GM10266 (cell line): ENCODE results near the gene WIPI1.
"Not testable (repeated sequence)": the region's sequence is repeated elsewhere in the genome, so short reads cannot be mapped to it uniquely, and the experiment has no call there.

Source experiments
- DNase-seq: peaks from one replicate; pipeline ENCODE4 v3.0.0; 2012; ENCODE audit errors: extremely low spot score
- TF ChIP-seq, protein P1 (sequence below): IDR thresholded peaks from 2 replicates; pipeline ENCODE4 v1.5.1; 2012; ENCODE audit warnings: mild to moderate bottlenecking, low read depth; ENCODE audit not compliant: control insufficient read depth, insufficient read depth; ENCODE audit errors: missing control alignments

Gene WIPI1

DNA sequence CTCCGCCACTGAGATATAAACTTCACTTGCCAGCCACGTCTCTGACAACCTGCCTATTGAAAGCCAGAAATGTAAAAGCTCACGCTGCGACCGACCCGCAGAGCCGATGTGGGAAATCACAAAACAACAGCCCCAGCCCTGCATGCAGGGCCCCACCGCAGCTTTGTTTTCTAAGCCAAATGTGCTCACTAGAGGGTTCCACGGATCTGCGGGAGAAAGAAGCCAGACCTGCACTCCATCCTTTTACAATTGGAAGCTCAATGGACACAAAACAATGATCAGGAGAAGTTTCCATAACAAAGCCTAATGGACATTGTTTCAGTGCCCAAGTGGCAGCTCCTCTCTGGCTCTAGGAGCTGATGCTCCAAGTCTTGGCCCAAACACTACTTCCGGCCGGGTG is 33.1 kb downstream of the WIPI1 start:
- DNase-seq = no peak

GRCh38 chr17:68423251-68423650 is 34.0 kb downstream of the WIPI1 start:
- TF ChIP-seq, protein P1, sequence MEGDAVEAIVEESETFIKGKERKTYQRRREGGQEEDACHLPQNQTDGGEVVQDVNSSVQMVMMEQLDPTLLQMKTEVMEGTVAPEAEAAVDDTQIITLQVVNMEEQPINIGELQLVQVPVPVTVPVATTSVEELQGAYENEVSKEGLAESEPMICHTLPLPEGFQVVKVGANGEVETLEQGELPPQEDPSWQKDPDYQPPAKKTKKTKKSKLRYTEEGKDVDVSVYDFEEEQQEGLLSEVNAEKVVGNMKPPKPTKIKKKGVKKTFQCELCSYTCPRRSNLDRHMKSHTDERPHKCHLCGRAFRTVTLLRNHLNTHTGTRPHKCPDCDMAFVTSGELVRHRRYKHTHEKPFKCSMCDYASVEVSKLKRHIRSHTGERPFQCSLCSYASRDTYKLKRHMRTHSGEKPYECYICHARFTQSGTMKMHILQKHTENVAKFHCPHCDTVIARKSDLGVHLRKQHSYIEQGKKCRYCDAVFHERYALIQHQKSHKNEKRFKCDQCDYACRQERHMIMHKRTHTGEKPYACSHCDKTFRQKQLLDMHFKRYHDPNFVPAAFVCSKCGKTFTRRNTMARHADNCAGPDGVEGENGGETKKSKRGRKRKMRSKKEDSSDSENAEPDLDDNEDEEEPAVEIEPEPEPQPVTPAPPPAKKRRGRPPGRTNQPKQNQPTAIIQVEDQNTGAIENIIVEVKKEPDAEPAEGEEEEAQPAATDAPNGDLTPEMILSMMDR = no peak
- no peak for DNase-seq

More for the DNA sequence above, 33.1 kb downstream of the WIPI1 start:
- TF ChIP-seq, protein P1 = no peak

- no peak for DNase-seq
- TF ChIP-seq, protein P1 = no peak
These were observed 34.5 kb downstream of the WIPI1 start for GRCh38 chr17:68422821-68423220.

- DNase-seq = no peak
- TF ChIP-seq, protein P1 = no peak
These were observed 35.8 kb downstream of the WIPI1 start for GRCh38 chr17:68421486-68421885.

DNA sequence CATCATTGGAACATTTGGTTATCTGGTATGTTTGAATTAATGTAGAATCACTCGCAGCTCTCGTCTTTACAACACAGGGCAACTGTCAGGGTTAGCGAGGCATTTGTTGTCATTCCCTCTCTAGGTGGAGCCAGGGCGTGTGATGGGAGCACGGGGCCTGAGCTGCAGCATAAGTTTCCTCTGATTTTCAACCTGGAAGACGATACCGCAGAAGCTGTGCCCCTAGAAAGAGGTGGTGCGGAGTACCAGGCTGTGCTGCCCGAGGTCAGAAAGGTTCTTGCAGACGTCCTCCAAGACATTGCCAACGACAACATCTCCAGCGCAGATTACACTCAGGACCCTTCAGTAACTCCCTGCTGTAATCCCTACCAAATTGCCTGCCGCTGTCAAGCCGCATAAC is 37.2 kb downstream of the WIPI1 start:
- no peak for DNase-seq
- TF ChIP-seq, protein P1 = no peak

DNA sequence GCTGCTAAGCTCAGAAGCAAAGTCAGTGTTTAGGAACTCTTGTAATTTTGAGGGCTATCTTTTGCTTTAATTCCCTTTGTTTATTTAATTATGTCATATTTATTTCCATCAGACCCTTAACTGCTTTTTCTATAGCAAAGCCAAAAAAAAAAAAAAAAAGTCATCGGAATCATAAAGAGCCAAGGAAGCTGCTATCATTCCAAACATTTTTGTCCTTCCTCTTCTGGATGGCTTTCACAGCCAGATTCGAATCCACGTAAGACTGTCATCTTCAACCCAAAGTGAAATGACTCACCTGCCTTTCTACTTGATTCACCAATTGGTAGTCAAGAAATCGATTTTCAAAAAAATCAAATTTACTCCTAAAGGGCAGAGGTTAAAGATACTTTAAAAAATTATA is 38.4 kb downstream of the WIPI1 start:
- TF ChIP-seq, protein P1 = no peak
- no peak for DNase-seq

- TF ChIP-seq, protein P1 = no peak
- DNase-seq = no peak
These were observed 40.0 kb downstream of the WIPI1 start for GRCh38 chr17:68417317-68417716.

- DNase-seq = not testable (repeated sequence)
These were observed 42.4 kb downstream of the WIPI1 start for GRCh38 chr17:68414901-68415300.

DNA sequence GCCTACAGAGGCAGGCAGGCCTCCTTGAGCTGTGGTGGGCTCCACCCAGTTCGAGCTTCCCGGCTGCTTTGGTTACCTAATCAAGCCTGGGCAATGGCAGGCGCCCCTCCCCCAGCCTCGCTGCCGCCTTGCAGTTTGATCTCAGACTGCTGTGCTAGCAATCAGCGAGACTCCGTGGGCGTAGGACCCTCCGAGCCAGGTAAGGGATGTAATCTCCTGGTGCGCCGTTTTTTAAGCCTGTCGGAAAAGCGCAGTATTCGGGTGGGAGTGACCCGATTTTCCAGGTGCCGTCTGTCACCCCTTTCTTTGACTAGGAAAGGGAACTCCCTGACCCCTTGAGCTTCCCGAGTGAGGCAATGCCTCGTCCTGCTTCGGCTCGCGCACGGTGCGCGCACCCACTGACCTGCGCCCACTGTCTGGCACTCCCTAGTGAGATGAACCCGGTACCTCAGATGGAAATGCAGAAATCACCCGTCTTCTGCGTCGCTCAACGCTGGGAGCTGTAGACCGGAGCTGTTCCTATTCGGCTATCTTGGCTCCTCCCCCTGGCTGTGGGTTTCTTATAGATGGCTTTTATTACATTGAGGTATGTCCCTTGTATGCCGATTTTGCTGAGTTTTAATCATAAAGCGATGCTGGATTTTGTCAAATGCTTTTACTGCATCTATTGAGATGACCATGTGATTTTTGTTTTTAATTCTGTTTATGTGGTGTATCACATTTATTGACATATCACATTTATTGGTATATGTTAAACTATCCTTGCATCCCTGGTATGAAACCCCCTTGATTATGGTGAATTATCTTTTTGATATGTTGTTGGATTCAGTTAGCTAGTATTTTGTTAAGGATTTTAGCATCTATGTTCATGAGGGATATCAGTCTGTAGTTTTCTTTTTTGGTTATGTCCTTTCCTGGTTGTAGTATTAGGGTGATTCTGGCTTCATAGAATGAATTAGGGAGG is 43.4 kb downstream of the WIPI1 start:
- DNase-seq = not testable (repeated sequence)

DNA sequence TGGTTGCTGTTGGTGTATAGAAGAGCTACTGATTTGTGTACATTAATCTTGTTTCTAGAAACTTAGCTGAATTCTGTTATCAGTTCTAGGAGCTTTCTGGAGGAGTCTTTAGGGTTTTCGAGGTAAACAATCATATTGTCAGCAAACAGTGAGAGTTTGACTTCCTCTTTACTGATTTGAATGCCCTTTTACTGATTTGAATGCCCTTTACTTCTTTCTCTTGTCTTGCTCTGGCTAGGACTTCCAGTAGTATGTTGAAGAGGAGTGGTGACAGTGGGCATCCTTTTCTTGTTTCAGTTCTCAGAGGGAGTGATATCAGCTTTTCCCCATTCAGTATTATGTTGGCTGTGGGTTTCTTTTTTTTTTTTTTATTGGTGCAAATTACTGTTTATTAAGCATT is 49.6 kb downstream of the WIPI1 start:
- not testable (repeated sequence) for DNase-seq

DNA sequence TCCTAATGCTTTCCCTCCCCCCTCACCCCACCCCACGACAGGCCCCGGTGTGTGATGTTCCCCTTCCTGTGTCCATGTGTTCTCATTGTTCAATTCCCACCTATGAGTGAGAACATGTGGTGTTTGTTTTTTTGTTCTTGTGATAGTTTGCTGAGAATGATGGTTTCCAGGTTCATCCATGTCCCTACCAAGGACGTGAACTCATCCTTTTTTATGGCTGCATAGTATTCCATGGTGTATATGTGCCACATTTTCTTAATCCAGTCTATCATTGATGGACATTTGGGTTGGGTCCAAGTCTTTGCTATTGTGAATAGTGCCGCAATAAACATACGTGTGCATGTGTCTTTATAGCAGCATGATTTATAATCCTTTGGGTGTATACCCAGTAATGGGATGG is 53.5 kb downstream of the WIPI1 start:
- not testable (repeated sequence) for DNase-seq
